Left lung (tissue), 10 donors: ENCODE results near the gene DAPL1. TPM values are rescaled to one million over a fixed set of nuclear protein-coding genes. Genes with fewer than 3 reads are reported as not detected.

Source experiments
- ATAC-seq: fragments of 200-7000 bp; cut with Tn5 transposase; one replicate; pipeline ENCODE4 v1.9.1; 2020; ENCODE audit warnings: moderate library complexity
- DNase-seq, 4 donors: peaks; one replicate each; pipeline ENCODE4 v3.0.0-alpha.2; 2013 to 2020
- H3K27ac ChIP-seq, 2 donors: fragments of 200-600 bp; sonication (generic) in 1 of 2; one replicate each; pipeline versions ENCODE4 v1.5.0 to v1.8.0; 2020 to 2021
- H3K27me3 ChIP-seq, 2 donors: fragments of 200-600 bp; sonication (generic) in 1 of 2; one replicate each; pipeline versions ENCODE4 v1.5.0 to v1.8.0; 2020 to 2021
- H3K36me3 ChIP-seq, 2 donors: fragments of 200-600 bp; sonication (generic) in 1 of 2; one replicate each; pipeline versions ENCODE4 v1.5.0 to v1.8.0; 2020 to 2021
- H3K4me1 ChIP-seq, 2 donors: fragments of 200-600 bp; one replicate each; pipeline ENCODE4 v1.8.0; 2021
- H3K4me3 ChIP-seq, 2 donors: fragments of 200-600 bp; sonication (generic) in 1 of 2; one replicate each; pipeline versions ENCODE4 v1.5.0 to v1.8.0; 2020 to 2021; ENCODE audit warnings: mild to moderate bottlenecking in 1 of 2
- H3K9me3 ChIP-seq, 2 donors: fragments of 200-600 bp; sonication (generic) in 1 of 2; one replicate each; pipeline versions ENCODE4 v1.5.0 to v1.8.0; 2020 to 2021
- intact Hi-C, 2 donors: fragments of 100-400 bp; cut with DNase I; formaldehyde crosslinking; loops; one replicate each; pipeline versions ENCODE4 v1.11.2 to v1.14.2; 2022
- polyA plus RNA-seq, 6 donors: library from polyadenylated mRNA; unstranded; fragments of 120-200 nt; gene quantifications; one replicate each; pipeline ENCODE4 v1.2.1, GENCODE V29; 2013; ENCODE audit not compliant: insufficient read length in 6 of 6
- total RNA-seq, 2 donors: library from RNA; stranded (reverse); fragmentation: NEBNext Ultra II Directional; extraction: Animal tissue kit (Norgen Biotek cat#: 25700); gene quantifications; one replicate each; pipeline ENCODE4 v1.2.1, GENCODE V29; 2021
- TF ChIP-seq, protein P1 (sequence below), 2 donors: fragments of 200-600 bp; sonication (generic) in 1 of 2; IDR thresholded peaks; one replicate each; pipeline versions ENCODE4 v1.5.0 to v1.8.0; 2021; ENCODE audit warnings: antibody characterized with exemption in 2 of 2
- donor health status: DM: no; HTN: yes; CAD: no.
- donor health status: DM: no; HTN: no; CAD: no.

Gene DAPL1
- total and polyA plus RNA-seq, 8 donors = 0.21 to 0.44 (median 0.32) TPM; not detected in 4

DNA sequence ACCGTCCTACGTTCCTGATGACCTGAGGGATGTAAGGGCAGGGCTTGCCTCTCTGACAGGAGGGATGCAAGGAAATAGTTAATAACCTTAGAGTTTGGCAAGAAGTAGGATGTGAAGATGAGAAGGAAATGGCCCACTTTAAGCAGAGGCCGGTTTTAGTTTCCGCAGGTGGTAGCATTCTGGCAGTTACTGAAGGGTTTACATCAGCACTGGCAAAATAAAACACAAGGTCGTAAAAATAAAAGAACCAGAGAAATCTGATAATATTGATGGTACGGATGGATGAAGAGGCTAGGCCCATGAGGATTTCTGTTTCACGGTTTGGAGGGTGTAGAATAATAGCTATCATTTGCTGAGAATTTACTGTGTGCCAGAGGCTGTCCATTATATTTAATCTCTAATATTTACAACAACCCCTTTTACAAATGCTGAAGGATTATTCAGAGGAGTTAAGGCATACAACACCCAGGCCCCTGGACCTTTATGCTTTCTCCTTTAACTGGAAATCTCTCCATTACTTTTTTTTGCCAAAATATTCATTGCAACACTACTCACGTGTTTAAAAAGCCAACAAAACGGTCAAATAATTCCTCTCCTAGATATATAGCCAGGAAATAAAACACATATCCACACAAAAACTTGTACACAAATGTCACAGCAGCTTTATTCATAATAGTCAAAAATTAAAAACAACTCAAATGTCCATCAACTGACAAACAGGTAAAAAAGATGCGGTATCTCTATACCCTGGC, 28.5 kb downstream of the DAPL1 start:
- TF ChIP-seq, protein P1, sequence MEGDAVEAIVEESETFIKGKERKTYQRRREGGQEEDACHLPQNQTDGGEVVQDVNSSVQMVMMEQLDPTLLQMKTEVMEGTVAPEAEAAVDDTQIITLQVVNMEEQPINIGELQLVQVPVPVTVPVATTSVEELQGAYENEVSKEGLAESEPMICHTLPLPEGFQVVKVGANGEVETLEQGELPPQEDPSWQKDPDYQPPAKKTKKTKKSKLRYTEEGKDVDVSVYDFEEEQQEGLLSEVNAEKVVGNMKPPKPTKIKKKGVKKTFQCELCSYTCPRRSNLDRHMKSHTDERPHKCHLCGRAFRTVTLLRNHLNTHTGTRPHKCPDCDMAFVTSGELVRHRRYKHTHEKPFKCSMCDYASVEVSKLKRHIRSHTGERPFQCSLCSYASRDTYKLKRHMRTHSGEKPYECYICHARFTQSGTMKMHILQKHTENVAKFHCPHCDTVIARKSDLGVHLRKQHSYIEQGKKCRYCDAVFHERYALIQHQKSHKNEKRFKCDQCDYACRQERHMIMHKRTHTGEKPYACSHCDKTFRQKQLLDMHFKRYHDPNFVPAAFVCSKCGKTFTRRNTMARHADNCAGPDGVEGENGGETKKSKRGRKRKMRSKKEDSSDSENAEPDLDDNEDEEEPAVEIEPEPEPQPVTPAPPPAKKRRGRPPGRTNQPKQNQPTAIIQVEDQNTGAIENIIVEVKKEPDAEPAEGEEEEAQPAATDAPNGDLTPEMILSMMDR (IDR thresholded peaks at IDR 0.05) = no peak
- ATAC-seq = no peak
- no peaks in the 10 kb centered on the region for H3K9me3 ChIP-seq
- no peak overlapping the region for H3K4me3 ChIP-seq
- intact Hi-C loops = no loop called here
- DNase-seq = no peak
- H3K4me1 ChIP-seq = no peaks in the 10 kb centered on the region
- no peaks in the 10 kb centered on the region for H3K27me3 ChIP-seq
- no peaks in the 10 kb centered on the region for H3K36me3 ChIP-seq
- H3K27ac ChIP-seq = no peak overlapping the region

DNA sequence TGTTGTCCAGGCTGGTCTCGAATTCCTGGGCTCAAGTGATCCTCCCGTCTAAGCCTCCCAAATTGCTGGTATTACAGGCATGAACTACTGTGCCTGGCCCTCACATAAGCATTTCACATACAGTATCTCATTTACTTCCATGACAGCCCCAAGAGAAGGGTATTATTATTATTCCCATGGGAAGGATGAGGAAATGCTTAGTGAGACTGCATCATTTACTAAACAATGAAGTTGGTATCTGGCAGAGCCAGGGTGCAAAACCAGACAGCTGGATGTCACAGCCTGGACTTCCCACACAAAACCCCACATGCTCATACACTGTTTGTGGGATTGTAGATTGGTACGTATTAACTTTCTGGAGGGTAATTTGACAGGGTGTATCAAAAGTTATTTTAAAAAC, 29.9 kb downstream of the DAPL1 start:
- Histone ChIP-seq H3K9me3 (no peaks in the 10 kb centered on the region), H3K27ac (no peak overlapping the region), H3K4me1 (no peaks in the 10 kb centered on the region), H3K36me3 (no peaks in the 10 kb centered on the region), H3K27me3 (no peaks in the 10 kb centered on the region), H3K4me3 (no peak overlapping the region)
- DNase-seq (no peak), ATAC-seq (no peak)
- TF ChIP-seq, protein P1 (IDR thresholded peaks at IDR 0.05) = no peak
- intact Hi-C loops = no loop called here

DNA sequence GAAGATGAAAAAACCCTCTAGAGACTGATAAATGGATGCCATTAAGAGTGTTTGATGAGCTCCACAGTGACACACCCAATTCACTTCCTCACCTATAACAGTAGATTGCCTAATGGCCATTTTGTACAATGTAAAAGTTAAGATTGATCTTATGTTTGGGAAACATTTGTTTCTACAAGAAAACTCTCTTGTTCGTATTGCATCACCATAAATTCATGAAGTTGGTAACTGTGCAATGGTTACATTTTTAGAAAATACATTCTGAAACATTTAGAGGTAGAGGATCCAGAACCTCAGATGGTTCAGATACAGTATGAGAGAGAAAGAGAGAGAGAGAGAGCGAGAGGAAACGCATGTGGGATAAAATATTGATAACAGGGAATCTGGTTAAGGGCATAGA, 31.8 kb downstream of the DAPL1 start:
- Histone ChIP-seq H3K27me3 (no peaks in the 10 kb centered on the region), H3K4me1 (no peaks in the 10 kb centered on the region)

DNA sequence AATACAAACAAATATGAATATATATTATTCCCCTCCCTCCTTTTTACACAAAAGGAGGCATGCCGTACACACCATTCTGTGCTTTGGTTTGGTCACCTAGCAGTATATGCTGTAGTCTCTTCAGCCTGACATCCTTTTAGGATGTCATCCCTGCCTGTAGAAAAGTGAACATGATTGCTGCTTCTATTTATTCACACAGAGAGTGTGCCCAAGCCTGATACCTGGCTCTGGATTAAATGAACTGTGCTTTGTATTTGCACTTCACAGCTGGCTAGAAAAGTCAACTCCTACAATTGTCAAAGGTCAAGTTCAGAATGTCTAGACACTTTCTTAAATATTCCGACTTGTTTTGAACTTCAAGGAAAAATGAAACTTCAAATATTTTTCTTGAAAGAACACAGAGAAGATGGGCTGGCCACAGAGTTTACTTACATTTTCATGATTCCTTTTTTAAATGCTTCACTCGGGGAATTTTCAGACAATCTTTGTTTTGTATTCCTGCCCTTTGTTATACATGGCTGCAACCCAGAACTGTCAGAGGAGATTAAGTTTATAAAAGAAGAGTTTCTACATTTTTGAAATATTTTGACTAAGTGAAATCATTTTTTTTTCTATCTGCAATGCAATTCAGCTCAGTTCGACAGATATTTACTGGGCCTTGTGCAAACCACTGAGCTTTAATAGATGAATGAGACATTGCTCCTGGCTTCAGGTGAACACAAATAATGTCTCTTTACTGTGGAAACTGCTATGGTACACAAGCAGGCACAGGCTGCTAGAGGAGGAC, 33.5 kb downstream of the DAPL1 start:
- Histone ChIP-seq H3K4me3 (no peak overlapping the region), H3K27me3 (no peaks in the 10 kb centered on the region), H3K9me3 (no peaks in the 10 kb centered on the region), H3K36me3 (no peaks in the 10 kb centered on the region), H3K4me1 (no peaks in the 10 kb centered on the region), H3K27ac (no peak overlapping the region)
- ATAC-seq = no peak
- DNase-seq = no peak
- TF ChIP-seq, protein P1 (IDR thresholded peaks at IDR 0.05) = no peak
- intact Hi-C loops = no loop called here

More for the DNA sequence above, 31.8 kb downstream of the DAPL1 start:
- TF ChIP-seq, protein P1 (IDR thresholded peaks at IDR 0.05) = no peak
- intact Hi-C loops = no loop called here
- Histone ChIP-seq H3K36me3 (no peaks in the 10 kb centered on the region), H3K4me3 (no peak overlapping the region), H3K27ac (no peak overlapping the region), H3K9me3 (no peaks in the 10 kb centered on the region)
- ATAC-seq (no peak), DNase-seq (no peak)

DNA sequence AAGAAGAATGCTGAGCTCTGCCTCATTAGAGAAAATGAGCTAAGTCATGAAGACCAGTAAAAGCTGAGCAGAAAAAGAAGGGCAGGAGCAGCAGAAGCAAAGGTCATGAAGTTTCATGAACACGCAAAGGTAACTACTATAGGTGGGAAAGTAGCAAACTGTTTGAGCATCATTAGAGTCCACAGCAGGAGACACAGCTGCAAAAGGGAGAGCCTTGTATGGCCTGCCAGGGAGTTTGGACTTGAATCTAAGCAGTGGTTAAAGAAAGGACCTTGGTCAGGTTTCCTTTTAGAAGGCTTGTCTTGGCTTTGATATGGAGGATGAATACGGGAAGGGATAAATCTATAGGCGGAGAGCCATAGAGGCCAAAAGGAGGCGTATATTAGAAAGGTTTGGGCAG, 34.0 kb downstream of the DAPL1 start:
- TF ChIP-seq, protein P1 (IDR thresholded peaks at IDR 0.05) = no peak
- no peak overlapping the region for H3K27ac ChIP-seq
- intact Hi-C loops = no loop called here
- no peaks in the 10 kb centered on the region for H3K27me3 ChIP-seq
- no peaks in the 10 kb centered on the region for H3K36me3 ChIP-seq
- DNase-seq (no peak), ATAC-seq (no peak)
- H3K9me3 ChIP-seq = no peaks in the 10 kb centered on the region
- H3K4me3 ChIP-seq = no peak overlapping the region
- H3K4me1 ChIP-seq = no peaks in the 10 kb centered on the region
